Measurements from ENCODE around the gene SPSB3.
"Not testable (repeated sequence)": the region's sequence is repeated elsewhere in the genome, so short reads cannot be mapped to it uniquely, and the experiment has no call there.

SPSB3 gene

GRCh38 chr16:1743376-1744337 lies 38.7 kb downstream of the SPSB3 start:
- no peak for DNase-seq (ENCODE audit: low read depth in 2 of 2)

- no peak for DNase-seq (ENCODE audit: low read depth in 2 of 2)
These were observed 40.7 kb downstream of the SPSB3 start for GRCh38 chr16:1741553-1742165.

GRCh38 chr16:1740781-1741490 lies 41.4 kb downstream of the SPSB3 start:
- DNase-seq (ENCODE audit: low read depth in 2 of 2), result no peak

- no peak for DNase-seq (ENCODE audit: low read depth in 2 of 2)
These were observed 42.1 kb downstream of the SPSB3 start for GRCh38 chr16:1740234-1740633.

- DNase-seq (ENCODE audit: low read depth in 2 of 2), result no peak
These were observed 47.6 kb downstream of the SPSB3 start for GRCh38 chr16:1734816-1735215.

GRCh38 chr16:1734123-1734522 lies 48.2 kb downstream of the SPSB3 start:
- no peak for DNase-seq (ENCODE audit: low read depth in 2 of 2)

- not testable (repeated sequence) for DNase-seq (ENCODE audit: low read depth in 2 of 2)
These were observed 49.8 kb downstream of the SPSB3 start for GRCh38 chr16:1732551-1732987.

GRCh38 chr16:1732071-1732470 lies 50.3 kb downstream of the SPSB3 start:
- DNase-seq (ENCODE audit: low read depth in 2 of 2), result no peak

GRCh38 chr16:1731603-1732002 lies 50.8 kb downstream of the SPSB3 start:
- DNase-seq (ENCODE audit: low read depth in 2 of 2), result no peak

GRCh38 chr16:1731073-1731472 lies 51.3 kb downstream of the SPSB3 start:
- DNase-seq (ENCODE audit: low read depth in 2 of 2), result no peak

- no peak for DNase-seq (ENCODE audit: low read depth in 2 of 2)
These were observed 52.9 kb downstream of the SPSB3 start for GRCh38 chr16:1729445-1729844.

- no peak for DNase-seq (ENCODE audit: low read depth in 2 of 2)
These were observed 53.3 kb downstream of the SPSB3 start for GRCh38 chr16:1729026-1729425.

- DNase-seq (ENCODE audit: low read depth in 2 of 2), result no peak
These were observed 54.4 kb downstream of the SPSB3 start for GRCh38 chr16:1727651-1728624.
